Stimulated activated CD4-positive, alpha-beta T cell treated with anti-CD3 and anti-CD28 coated beads, TNF-alpha, amount 100 ng/mL, for 4 hours (primary cell): ENCODE measurements around the gene FBXO39.
"Not testable (repeated sequence)": the region's sequence is repeated elsewhere in the genome, so short reads cannot be mapped to it uniquely, and the experiment has no call there.

ENCODE experiments used
- DNase-seq, 3 experiments: peaks; one replicate each; pipeline ENCODE4 v3.0.0-alpha.2; 2020; ENCODE audit warnings: low read depth in 3 of 3

The FBXO39 gene

DNA sequence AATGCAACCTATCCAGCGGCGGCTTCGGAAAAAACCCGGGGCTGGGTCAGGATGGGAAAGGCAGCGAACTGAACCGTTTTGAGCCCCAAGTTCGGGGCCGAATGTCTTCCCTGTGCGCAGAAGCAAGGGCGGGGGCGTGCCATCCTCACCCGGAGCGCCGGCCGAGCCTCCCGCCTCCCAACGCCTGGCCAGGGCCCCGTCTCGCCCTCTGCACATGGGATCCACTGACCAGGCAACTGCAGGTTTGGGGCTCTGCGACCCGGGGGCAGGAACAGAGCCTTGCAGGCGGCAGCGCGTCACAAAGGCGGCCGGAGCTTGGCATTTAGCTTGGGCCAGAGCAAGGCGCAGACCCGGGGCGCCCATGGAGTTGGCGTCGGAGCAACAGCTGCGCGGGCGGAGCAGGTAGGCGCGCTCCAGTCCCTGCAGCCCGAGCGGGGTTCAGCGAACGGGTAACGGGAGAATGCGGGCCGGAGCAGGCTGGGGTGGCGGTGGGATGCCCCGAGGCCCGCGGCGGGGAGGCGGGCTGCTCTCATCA, at the start of gene FBXO39:
Gene FBXO39, plus strand, starts transcription at position 345 of the 535 bp plus-strand sequence. CDS start 3,654 bp downstream, outside the sequence.
- DNase-seq = peak in 1 of 3 experiments; percentile 15

DNA sequence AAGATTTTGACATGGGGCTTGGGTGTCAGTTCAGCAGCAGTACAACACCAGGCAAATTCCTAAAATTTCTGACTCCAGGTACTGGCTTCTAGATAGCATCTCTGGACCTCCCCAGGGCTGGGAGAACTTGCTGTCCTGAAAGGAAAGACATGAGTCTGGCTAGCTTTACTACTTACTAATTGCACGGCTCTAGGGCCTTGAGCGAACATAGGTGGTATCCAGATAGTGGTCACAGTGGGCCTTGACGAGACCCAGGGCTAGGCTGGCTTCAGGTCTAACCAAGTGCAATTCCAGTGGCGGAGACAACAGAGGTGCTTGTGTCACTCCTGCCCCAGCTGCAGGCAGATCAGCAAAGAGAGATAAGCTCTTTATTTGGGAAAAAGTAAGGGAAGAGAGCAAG, 46.5 kb upstream of the FBXO39 start:
- no peak for DNase-seq

DNA sequence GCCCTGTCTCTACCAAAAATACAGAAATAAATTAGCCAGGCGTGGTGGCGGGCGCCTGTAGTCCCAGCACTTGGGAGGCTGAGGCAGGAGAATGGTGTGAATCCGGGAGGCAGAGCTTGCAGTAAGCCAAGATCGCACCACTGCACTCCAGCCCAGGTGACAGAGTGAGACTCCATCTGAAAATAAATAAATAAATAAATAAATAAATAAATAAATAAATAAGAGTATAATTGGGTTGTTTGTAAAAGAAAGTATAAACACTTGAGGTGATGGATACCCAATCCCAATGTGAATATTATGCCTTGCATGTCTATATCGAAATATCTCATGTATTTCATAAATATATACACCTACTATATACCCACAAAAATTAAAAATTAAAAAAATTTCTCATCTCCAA, 29.4 kb upstream of the FBXO39 start:
- DNase-seq = not testable (repeated sequence)

DNA sequence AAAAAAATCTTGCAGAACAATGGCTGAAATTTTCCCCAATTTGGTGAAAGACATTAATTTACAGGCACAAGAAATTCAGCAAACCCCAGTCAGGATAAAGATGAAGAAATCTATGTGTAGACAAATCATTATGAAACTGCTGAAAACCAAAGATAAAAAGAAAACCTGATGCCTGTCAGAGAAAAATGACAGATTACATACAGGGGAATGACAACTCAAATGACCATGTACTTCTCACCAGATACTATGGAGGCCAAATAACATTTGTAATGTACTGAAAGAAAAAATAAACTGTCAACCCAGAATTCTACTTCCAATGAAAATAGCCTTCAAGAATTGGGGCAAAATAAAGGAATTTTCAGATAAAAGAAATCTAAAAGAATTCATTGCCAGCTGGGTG, 27.4 kb upstream of the FBXO39 start:
- DNase-seq = no peak

DNA sequence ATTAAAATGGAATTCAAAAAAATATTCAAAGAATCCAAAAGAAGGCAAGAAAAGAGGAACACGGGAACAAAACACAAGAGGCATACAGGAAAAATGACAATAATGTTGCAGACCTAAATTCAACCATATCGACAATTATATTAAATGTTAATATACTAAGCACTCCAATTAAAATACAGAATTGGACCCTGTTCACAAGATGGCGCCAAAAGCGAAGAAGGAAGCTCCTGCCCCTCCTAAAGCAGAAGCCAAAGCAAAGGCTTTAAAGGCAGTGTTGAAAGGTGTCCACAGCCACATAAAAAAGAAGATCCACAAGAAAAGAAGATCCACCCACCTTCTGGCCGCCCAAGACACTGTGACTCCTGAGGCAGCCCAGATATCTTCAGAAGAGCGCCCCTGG, 26.5 kb upstream of the FBXO39 start:
- no peak for DNase-seq

DNA sequence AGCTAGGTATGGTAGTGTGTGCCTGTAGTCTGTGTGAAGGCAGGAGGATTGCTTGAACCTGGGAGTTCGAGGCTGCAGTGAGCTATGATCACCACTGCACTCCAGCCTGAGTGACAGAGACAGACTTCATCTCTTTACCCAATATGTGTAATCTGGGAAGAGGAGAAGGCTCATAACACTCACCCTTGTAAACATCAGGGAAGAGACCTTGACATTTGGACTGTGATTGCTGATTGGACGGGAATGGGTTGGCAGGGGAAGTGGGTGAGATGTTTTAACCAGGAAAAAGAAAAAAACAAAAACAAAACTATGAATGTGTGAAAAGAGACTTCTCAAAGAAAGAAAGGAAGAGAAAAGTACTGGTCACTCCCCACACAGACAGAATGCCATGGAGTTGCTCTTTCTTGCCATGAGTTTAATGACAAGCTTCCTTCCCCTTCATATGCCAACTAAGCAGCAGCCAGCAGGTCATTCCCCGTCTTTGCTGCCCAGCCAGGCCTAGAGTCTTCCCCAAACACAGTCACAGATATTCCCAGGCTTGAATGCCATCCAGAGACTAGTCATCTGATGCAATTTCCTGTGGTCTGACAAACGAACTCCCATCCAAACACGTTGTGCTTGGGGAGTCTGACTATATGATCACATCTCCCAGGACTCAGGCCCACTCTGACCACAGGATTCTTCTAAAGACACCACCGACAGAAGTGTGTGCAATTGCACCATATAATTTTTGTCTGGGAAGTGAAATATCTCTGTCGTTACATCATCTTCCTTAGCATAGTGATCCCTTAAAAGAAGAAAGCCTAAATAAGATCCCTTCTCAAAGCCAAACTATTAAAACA, 23.7 kb upstream of the FBXO39 start:
- DNase-seq = no peak

DNA sequence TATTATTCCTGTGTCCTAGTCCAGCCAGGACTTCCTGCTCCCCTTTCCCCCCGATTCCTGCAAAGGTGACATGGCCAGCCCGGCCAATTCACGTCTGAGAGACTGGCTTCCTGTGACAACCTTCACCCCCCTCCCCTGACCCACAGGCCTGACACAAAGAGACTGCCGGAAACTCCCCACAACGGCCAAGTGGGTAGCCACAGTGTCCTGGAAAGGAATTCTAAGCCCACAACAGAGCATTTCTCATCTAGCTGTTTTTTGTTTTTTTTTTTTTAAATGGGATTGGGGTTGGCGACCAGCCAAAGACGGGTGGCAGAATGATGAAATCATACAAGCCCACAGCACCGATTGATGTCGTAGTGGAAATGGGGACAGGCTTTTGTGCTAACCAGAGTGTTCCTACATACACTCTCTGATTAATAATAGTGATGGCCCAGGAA, 23.0 kb upstream of the FBXO39 start:
- DNase-seq = peak in 1 of 3 experiments; percentile 45

DNA sequence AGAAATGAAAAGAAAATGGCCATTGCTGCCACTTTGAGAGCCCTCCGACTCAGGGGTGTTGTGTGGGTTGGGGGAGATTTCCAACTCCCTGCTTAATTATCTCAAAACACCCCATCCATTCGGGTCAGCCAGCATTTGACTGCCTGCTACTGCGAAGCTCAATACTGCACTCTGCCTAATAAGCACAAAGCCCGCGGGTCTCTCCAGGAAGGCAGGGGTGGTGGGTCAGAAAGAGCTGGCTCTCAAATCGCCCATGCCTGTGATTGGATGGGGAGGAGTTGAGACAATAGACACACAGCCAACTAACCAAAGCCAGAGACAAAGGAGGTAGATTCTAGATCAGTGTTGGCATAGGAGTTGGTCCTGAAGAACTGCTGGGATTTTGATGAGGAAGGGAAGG, 22.5 kb upstream of the FBXO39 start:
- DNase-seq = no peak

DNA sequence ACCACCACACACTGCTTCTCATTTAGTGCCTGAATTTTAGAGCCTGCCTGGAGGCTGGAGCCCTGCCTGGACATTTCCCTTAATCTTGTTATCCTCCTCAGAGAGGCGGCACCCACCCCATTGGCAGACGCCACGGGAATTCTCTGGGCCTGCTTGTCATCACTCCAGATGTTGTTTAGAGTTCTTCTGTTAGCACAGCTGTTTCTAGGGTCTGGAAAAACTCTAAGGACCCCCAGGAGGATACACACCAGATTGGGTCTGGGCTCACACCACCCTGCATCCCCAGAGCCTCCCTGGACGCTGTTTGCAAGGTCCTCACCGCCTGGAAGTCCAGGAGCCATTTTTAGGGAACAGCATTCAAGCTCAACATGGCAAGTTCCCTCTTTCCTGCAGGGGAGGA, 20.7 kb upstream of the FBXO39 start:
- DNase-seq = no peak

DNA sequence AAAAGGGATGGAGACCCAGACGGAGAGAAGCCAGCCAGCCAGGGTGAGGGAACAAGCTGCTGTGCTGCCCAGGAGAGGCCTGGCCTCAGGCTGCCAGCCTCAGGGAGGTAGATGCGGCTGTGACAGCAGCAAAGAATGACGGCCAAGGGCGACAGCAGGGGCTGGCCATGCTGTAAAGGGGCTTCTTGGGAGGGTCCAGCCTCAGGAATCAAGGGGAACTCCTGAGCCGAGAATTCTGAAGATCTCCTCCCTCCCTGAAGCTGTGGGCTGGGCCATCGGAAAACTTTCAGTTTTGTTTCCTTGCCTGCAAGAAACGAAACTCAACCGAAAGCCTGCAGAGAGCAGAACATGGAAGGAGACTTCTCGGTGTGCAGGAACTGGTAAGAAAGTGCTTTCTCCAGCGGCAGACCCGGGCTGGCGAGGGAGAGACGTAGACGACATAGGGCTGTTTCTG, 20.3 kb upstream of the FBXO39 start, which contains the start of gene XAF1:
Gene XAF1, plus strand, starts transcription at position 316 of the 454 bp plus-strand sequence. Its CDS starts 33 bp downstream, at position 349.
- peak in 2 of 3 experiments; percentile 41 to 56 for DNase-seq

DNA sequence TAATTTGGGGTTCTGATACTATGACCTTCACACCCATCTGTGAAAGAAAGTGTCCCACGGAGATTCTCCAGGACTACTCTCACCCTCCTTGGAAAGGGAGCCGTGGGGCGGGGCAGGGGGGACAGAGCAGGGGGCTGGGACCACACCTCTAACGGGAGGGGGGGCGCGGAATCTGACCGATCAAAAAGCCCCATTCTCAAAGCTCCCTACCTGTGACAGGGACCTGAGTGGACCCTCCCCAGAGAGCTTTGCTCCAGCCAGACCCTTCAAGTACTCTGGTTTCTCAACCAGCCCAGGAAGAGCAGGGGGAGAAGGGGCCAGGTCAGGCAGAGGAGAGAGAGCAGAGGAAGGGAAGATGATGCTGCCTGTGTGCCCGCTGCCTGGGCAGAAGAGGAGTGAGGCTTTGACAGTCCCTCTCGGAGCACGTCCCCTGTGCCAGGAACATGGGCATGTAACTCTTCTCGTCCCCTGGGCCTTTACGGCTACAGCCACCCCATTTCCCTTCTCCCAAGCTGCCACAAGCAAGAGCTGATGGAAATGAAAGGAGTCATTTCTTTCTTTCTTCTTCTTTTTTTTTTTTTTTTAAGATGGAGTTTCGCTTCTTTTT, 19.5 kb upstream of the FBXO39 start:
- no peak for DNase-seq

DNA sequence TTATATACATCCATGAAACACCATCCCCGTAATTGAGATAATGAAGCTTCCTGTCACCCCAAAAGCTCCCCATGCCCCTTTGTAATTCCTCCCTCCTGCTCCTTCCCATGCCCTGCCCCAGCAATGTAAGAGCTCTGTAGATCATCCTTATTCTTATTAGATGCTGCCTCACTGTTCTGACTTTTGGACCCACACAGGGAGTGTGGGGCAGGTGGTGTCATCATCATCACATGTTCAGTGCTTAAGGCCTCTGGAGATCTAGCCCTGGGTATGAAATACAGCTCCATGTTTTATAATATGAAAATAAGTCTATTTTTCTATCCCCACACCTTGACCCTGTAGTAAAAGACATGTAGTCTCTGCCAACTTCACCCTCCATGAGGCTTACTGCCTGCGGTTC, 18.3 kb upstream of the FBXO39 start:
- DNase-seq = no peak

DNA sequence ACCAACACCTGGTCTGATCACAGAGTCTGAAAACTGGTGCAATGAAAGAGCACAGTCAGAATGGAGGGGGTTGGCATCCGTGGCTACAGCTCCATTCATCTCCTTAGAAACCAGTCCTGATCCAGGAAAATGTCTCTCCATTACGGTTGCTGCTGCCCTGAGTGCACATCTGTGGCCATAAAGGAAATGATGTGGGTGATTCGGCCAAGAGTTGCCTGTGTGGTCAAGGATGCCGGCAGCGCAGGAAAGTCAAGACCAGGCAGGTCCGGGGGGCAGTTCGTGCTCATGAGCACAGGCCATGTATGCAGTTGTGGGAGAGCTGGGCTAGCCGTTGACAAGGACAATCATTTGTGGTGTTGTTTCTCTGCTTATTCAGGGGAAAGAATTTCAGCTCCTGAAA, 14.2 kb upstream of the FBXO39 start:
- no peak for DNase-seq

DNA sequence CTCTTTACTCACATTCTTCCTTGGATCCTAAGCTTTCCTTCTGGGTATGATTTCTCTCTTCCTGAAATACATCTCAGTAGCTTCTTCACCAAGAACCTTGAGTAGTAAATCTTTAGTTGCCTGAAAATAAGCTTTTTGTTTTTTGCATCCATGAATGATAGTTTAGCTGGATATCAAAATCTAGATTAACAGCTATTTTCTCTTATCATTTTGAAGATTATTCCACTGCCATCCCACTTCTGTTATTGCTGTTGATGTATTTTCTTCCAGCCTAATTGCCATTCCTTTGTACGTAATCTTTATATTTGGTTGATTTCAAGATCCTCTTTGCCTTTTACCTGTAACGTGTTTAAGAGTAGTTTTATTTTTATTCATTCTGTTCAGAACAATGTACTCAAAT, 7.6 kb upstream of the FBXO39 start:
- no peak for DNase-seq

DNA sequence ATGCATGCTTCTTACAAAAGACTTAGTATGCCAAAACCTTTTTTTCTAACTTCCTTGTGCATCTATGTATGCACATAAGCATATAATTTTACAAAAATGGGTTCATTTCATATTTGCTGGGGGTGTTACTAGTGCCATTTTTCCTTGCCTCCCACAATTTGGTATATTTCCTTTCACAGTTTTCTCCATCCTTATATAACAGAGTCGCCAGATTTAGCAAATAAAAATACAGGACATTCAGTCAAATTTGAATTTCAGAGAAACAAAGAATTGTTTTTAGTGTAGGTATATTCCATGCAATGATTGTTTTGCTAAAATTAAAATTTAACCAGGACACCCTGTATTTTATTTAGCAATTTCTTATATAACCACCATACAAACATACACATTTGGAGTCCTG, 4.0 kb upstream of the FBXO39 start:
- no peak for DNase-seq

DNA sequence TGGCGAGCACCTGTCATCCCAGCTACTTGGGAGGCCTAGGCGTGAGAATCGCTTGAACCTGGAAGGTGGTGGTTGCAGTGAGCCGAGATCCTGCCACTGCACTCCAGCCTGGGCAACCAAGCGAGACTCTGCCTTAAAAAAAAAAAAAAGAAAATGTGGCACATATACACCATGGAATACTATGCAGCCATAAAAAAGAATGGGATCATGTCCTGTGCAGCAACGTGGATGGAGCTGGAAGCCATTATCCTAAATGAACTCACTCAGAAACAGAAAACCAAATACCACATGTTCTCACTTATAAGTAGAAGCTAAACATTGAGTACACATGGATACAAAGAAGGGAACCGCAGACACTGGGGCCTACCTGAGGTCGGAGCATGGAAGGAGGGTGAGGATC, 1.1 kb upstream of the FBXO39 start:
- not testable (repeated sequence) for DNase-seq

DNA sequence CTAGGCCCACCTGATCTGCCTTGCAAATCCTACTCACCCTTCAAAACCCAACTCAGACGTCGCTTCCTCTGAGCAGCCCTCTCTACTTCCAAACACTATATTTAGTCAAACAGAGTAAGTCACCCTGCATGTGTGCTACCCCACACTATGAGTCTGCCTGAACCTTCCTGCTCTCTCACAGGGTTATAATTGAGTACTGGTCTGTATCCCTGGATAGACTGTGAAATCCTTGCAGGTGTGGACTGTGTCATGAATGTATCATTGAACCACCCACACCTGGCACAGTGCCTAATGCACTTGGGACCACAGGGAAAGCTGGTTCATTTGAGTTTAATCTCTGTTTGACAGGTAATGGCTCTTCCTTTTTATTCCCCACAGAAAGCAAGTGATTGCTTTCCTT, 3.4 kb downstream of the FBXO39 start:
- DNase-seq = no peak

DNA sequence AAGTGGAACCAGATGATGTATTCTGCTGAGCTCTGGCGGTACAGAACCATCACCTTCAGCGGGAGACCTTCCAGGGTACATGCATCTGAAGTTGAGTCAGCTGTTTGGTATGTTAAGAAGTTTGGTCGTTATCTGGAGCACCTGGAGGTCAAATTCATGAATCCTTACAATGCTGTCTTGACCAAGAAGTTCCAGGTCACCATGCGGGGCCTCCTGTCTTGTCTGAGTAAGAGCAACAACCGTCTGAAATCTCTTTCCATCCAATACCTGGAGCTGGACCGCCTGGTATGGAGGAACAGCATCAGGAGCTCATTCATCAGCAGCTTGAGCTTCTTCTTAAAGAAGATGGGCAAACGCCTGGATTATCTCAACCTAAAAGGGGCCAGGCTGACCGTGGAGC, 4.0 kb downstream of the FBXO39 start:
- no peak for DNase-seq

DNA sequence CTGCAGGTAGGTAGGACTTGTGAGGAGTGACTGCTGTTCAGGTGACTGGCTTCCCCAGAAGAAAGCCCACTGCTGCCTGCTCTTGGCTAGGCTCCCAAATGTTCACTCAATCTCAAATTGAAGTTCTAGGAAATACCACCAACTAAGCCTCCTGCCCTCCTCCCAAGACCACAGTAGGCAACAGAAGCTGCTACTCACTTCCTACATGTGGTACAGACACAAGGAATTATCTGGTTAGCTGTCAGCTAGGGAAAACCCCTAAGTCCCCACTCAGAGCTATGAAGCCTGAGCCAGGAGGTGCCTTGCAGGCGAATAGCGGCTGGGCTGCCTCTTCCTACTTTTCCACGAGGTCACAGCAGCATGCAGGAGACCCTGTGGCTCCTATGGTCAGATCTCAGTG, 4.9 kb downstream of the FBXO39 start:
- DNase-seq = no peak

DNA sequence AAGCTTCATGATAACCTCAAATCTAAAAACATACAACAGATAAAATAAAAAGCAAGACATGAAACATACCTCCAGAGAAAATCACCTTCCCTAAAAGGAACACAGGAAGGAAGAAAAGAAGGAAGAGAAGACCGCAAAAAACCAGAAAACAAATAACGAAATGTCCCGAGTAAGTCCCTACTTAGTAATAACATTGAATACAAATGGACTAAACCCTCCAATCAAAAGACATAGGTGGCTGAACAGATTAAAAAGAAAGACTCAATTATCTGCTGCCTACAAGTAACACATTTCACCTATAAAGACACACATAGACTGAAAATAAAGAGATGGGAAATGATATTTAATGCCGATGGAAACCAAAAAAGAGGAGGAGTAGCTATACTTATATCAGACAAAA, 6.2 kb downstream of the FBXO39 start:
- DNase-seq = no peak

DNA sequence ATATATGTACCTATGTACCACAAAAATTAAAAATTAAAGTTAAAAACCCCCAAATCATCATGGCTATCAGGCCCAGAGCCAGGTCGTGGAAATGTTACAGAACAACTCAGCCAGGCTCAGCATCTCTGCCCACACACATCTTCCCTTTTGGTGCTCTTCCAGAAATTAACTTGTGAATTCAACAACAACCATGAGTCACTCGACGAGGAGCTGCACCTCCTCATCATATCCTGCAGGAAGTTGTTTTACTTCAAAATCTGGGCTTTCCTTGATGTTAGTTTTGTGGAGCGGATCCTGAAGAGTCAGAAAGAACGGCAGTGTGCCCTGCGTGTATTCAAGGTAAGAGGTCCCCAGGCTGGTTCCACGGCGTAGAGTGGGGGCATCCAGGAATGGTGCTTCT, 10.6 kb downstream of the FBXO39 start:
- DNase-seq = no peak

DNA sequence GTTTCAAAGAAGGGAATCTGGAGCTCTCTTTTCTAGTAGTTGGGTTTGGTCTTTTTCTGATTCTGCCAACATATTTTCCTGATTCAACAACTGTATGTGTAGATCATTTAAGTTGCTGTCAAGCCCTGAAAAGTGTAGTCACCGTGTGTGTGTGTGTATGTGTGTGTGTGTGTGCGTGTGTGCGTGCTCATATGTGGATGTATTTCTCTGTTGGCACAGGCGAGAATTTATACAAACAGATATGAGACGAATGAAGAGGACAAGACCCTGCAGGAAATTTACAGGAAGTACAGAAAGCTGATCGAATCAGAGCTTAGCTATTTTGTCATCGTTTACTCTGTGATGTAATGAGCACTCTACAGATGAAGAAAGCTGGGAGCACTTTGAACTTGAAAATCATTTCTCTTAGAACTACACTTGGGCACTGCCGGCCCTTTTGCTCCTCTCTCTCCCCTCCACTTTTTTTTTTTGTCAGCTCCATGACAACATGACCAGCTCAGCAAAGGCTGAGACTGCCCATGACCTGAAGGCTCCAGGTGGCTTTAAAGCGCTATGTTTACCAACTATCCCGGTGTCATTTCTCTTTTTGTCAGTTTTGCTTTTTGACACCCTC, 11.2 kb downstream of the FBXO39 start:
- DNase-seq = no peak
